Adrenal gland (tissue), 12 donors: ENCODE measurements around the gene SAP30BP. TPM values are rescaled to one million over a fixed set of nuclear protein-coding genes. Genes with fewer than 3 reads are reported as not detected.

ENCODE experiments used
- DNase-seq, 7 donors: peaks; one replicate each; pipeline ENCODE4 v3.0.0-alpha.2; 2019 to 2020
- H3K27ac ChIP-seq, 5 donors: fragments of 200-600 bp; sonication (generic) in 4 of 5; 1 replicate in 3 of 5; 2 replicates in 2 of 5; pipeline versions ENCODE4 v1.5.1 to v1.8.0; 2016 to 2020; ENCODE audit warnings: mild to moderate bottlenecking in 1 of 5
- H3K27me3 ChIP-seq: fragments of 200-600 bp; 2 replicates; pipeline ENCODE4 v1.8.0; 2021
- H3K36me3 ChIP-seq, 2 donors: fragments of 200-600 bp; replicated peaks in 1 of 2; 1 replicate in 1 of 2; 2 replicates in 1 of 2; pipeline versions ENCODE4 v1.5.1 to v1.8.0; 2018 to 2022
- H3K4me1 ChIP-seq, 2 donors: fragments of 200-600 bp; replicated peaks in 1 of 2; 1 replicate in 1 of 2; 2 replicates in 1 of 2; pipeline versions ENCODE4 v1.5.1 to v1.8.0; 2018 to 2021
- H3K4me3 ChIP-seq, 4 donors: fragments of 200-600 bp; sonication (generic) in 3 of 4; one replicate each; pipeline ENCODE4 v1.5.1; 2016 to 2018
- H3K9me3 ChIP-seq, 3 donors: fragments of 200-600 bp; sonication (generic) in 1 of 3; replicated peaks in 1 of 3; 1 replicate in 2 of 3; 2 replicates in 1 of 3; pipeline versions ENCODE4 v1.5.1 to v1.8.0; 2016 to 2021
- POLR2A ChIP-seq, 2 donors: fragments of 450-650 bp; IDR thresholded peaks; one replicate each; pipeline ENCODE4 v1.6.1; 2017; ENCODE audit warnings: antibody characterized with exemption in 2 of 2, mild to moderate bottlenecking in 2 of 2, moderate library complexity in 1 of 2
- WGBS, 4 donors: extraction: QIAGEN DNeasy Blood & Tissue Kit in 2 of 4; methylation state at CpG; one replicate each; pipeline versions ENCODE4 v1.1.5 to v1.1.7; 2013 to 2017; 5-methylcytosine and 5-hydroxymethylcytosine counted together
- intact Hi-C, 2 donors: fragments of 100-400 bp; cut with DNase I; formaldehyde crosslinking; loops; one replicate each; pipeline versions ENCODE4 v1.14.1 to v1.15.0; 2022 to 2023
- polyA plus RNA-seq, 3 donors: library from polyadenylated mRNA; stranded (reverse); fragments of 200-250 nt in 2 of 3; fragments of 350-450 nt in 1 of 3; fragmentation: Illumina TruSeq in 1 of 3; extraction: RNeasy Lipid Tissue Mini Kit (QIAGEN cat#74804) in 1 of 3; gene quantifications; one replicate each; pipeline ENCODE4 v1.2.3, GENCODE V29; 2013 to 2014
- total RNA-seq, 9 donors: library from RNA; depleted of rRNA in 4 of 9; stranded (reverse); fragments of >200 nt in 4 of 9; fragments of 120-200 nt in 1 of 9; fragmentation: NEBNext Ultra II Directional in 1 of 9; extraction: Animal tissue kit (Norgen Biotek cat#: 25700) in 1 of 9; gene quantifications; one replicate each; pipeline versions ENCODE4 v1.1.0 to v1.2.4, GENCODE V29; 2013 to 2023
- TF ChIP-seq, protein P1 (sequence below), 6 experiments: fragments of 450-650 bp in 4 of 6; fragments of 200-600 bp in 2 of 6; sonication (generic) in 1 of 6; IDR thresholded peaks; 1 replicate in 5 of 6; 2 replicates in 1 of 6; pipeline versions ENCODE4 v1.5.1 to v1.8.0; 2016 to 2021; ENCODE audit warnings: antibody characterized with exemption in 6 of 6, mild to moderate bottlenecking in 2 of 6, moderate library complexity in 1 of 6
- donor health status: healthy with polysubstance abuse.
- donor health status: Bipolar disorder and iron deficiency.
- donor health status: DM: yes; HTN: yes; CAD: no.
- donor health status: DM: no; HTN: no; CAD: no.
- donor health status: DM: no; HTN: no; CAD: no.
- donor health status: DM: yes; HTN: yes; CAD: no.

The SAP30BP gene
- total and polyA plus RNA-seq, 12 donors = 45.3 to 130 (median 69.1) TPM

DNA sequence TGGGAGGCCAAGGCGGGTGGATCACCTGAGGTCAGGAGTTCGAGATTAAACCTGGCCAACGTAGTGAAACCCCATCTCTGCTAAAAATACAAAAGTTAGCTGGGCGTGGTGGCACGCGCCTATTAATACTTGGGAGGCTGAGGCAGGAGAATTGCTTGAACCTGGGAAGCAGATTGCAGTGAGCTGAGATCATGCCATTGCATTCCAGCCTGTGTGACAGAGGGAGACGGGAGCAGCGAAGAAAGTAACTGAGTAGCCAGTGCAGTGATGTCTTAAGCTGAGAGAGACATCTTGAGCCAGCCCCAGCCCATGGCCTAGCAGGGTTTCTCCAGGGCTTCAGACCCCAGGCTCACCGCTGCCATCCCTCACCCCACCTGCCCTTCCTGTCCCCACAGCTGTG is 43.8 kb upstream of the SAP30BP start:
- Histone ChIP-seq H3K27ac (no peak overlapping the region), H3K9me3 (no peaks in the 10 kb centered on the region), H3K4me1 (no peaks in the 10 kb centered on the region), H3K36me3 (peaks cover 0 to 15% of the 10 kb centered on the region in 2 donors), H3K4me3 (no peak overlapping the region), H3K27me3 (no peaks in the 10 kb centered on the region)
- TF ChIP-seq, protein P1, sequence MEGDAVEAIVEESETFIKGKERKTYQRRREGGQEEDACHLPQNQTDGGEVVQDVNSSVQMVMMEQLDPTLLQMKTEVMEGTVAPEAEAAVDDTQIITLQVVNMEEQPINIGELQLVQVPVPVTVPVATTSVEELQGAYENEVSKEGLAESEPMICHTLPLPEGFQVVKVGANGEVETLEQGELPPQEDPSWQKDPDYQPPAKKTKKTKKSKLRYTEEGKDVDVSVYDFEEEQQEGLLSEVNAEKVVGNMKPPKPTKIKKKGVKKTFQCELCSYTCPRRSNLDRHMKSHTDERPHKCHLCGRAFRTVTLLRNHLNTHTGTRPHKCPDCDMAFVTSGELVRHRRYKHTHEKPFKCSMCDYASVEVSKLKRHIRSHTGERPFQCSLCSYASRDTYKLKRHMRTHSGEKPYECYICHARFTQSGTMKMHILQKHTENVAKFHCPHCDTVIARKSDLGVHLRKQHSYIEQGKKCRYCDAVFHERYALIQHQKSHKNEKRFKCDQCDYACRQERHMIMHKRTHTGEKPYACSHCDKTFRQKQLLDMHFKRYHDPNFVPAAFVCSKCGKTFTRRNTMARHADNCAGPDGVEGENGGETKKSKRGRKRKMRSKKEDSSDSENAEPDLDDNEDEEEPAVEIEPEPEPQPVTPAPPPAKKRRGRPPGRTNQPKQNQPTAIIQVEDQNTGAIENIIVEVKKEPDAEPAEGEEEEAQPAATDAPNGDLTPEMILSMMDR (IDR thresholded peaks at IDR 0.05) = no peak
- no peak for TF ChIP-seq POLR2A (IDR thresholded peaks at IDR 0.05)
- DNase-seq = no peak
- WGBS, 4 donors = 76 to 89% (median 81%) methylated on average over 8 to 9 of the region's 9 CpGs
- intact Hi-C loops = no loop called here

GRCh38 chr17:75624021-75624420 is 43.1 kb upstream of the SAP30BP start:
- H3K4me1 ChIP-seq = no peaks in the 10 kb centered on the region
- no peaks in the 10 kb centered on the region for H3K27me3 ChIP-seq
- intact Hi-C loops = no loop called here
- no peak overlapping the region for H3K27ac ChIP-seq
- H3K9me3 ChIP-seq = no peaks in the 10 kb centered on the region
- TF ChIP-seq POLR2A (IDR thresholded peaks at IDR 0.05) = no peak
- TF ChIP-seq, protein P1 (IDR thresholded peaks at IDR 0.05) = no peak
- no peak for DNase-seq
- peaks cover 0 to 15% of the 10 kb centered on the region in 2 donors for H3K36me3 ChIP-seq
- no peak overlapping the region for H3K4me3 ChIP-seq
- WGBS, 4 donors = 80 to 100% (median 87%) methylated on average over 3 to 12 of the region's 12 CpGs

GRCh38 chr17:75624714-75625345 is 42.3 kb upstream of the SAP30BP start:
- Histone ChIP-seq H3K9me3 (no peaks in the 10 kb centered on the region), H3K36me3 (peaks cover 0 to 15% of the 10 kb centered on the region in 2 donors), H3K27me3 (no peaks in the 10 kb centered on the region), H3K4me1 (no peaks in the 10 kb centered on the region), H3K27ac (no peak overlapping the region), H3K4me3 (no peak overlapping the region)
- DNase-seq = no peak
- TF ChIP-seq, protein P1 (IDR thresholded peaks at IDR 0.05) = no peak
- WGBS, 4 donors = 60 to 93% (median 80%) methylated on average over 1 to 23 of the region's 23 CpGs
- intact Hi-C loops = no loop called here

GRCh38 chr17:75625813-75626486 is 41.2 kb upstream of the SAP30BP start:
- H3K4me3 ChIP-seq = no peak overlapping the region
- TF ChIP-seq POLR2A (IDR thresholded peaks at IDR 0.05) = no peak
- TF ChIP-seq, protein P1 (IDR thresholded peaks at IDR 0.05) = peak; percentile 21 to 47 (median 37)
- DNase-seq = peak in 2 of 7 donors; percentile 21 to 37

More at GRCh38 chr17:75625813-75626486, 41.2 kb upstream of the SAP30BP start:
- Histone ChIP-seq H3K36me3 (peaks cover 0 to 12% of the 10 kb centered on the region in 2 donors), H3K27me3 (no peaks in the 10 kb centered on the region), H3K9me3 (no peaks in the 10 kb centered on the region), H3K4me1 (no peaks in the 10 kb centered on the region), H3K27ac (no peak overlapping the region)
- 85 to 89% (median 86%) methylated on average over 7 to 15 of the region's 15 CpGs for WGBS, 4 donors
- intact Hi-C loops = no loop called here
